Skeletal muscle satellite cell (primary cell): Measurements from ENCODE around the gene OR5L1.

ENCODE experiments used
- H3K27me3 ChIP-seq: 2 replicates; pipeline ENCODE4 v1.7.0; 2013; ENCODE audit warnings: low read length; ENCODE audit not compliant: control insufficient read depth, insufficient read depth
- H3K36me3 ChIP-seq: 2 replicates; pipeline ENCODE4 v1.7.0; 2013; ENCODE audit warnings: mild to moderate bottlenecking, control low read depth, low read length; ENCODE audit not compliant: insufficient read depth
- H3K4me1 ChIP-seq: 2 replicates; pipeline ENCODE4 v1.7.0; 2013; ENCODE audit warnings: low read length; ENCODE audit not compliant: control insufficient read depth, insufficient read depth
- H3K4me2 ChIP-seq: 2 replicates; pipeline ENCODE4 v1.7.0; 2013; ENCODE audit warnings: mild to moderate bottlenecking, low read length
- H3K4me3 ChIP-seq: 2 replicates; pipeline ENCODE4 v1.7.0; 2013; ENCODE audit warnings: low read length
- H3K9ac ChIP-seq: 2 replicates; pipeline ENCODE4 v1.7.0; 2013; ENCODE audit warnings: mild to moderate bottlenecking, low read depth, low read length, moderate library complexity
- H3K9me3 ChIP-seq: replicated peaks from 2 replicates; pipeline ENCODE4 v1.7.0; 2013; ENCODE audit warnings: mild to moderate bottlenecking, control low read depth, low read length

OR5L1 gene

DNA sequence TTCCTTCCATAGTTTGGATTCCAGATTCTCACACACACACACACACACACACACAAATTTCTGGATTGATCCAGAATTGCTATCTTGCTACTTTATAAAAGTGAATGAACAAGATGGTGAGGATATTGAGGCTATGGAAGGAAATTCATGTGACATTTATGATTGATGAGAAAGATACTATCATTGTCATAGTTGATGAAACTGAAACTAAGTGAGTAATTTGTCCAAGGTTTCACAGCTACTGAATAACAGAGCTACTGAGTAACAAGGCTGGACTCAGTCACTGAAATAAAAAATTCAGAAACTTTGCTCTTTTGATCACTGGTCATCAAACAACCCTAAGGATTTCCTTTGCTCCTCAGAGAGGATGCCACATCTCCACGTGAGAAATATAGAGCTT, 43.5 kb downstream of the OR5L1 start:
- H3K4me3 ChIP-seq, result no peak overlapping the region
- H3K9me3 ChIP-seq, result peaks cover 9% of the 10 kb centered on the region
- no peaks in the 10 kb centered on the region for H3K27me3 ChIP-seq
- H3K4me2 ChIP-seq, result no peak overlapping the region
- H3K9ac ChIP-seq, result no peak overlapping the region
- H3K4me1 ChIP-seq, result no peaks in the 10 kb centered on the region
- H3K36me3 ChIP-seq, result no peaks in the 10 kb centered on the region
